D721Med (cell line): ENCODE results near the gene FAAP100.

Experiments
- DNase-seq: peaks from one replicate; pipeline ENCODE4 v3.0.0; 2011; ENCODE audit warnings: low spot score; ENCODE audit not compliant: insufficient read length
- FAIRE-seq: peaks from 2 replicates; lab custom pipeline; 2011; peaks lifted over from hg19 to GRCh38; lab: Jason Lieb, UNC
- CTCF ChIP-seq: IDR thresholded peaks from 2 replicates; pipeline ENCODE4 v1.5.1; 2012; ENCODE audit warnings: mild to moderate bottlenecking, control low read depth; ENCODE audit not compliant: insufficient read depth; ENCODE audit errors: missing control alignments

FAAP100 gene

GRCh38 chr17:81568416-81568815 lies 16.3 kb upstream of the FAAP100 start:
- TF ChIP-seq CTCF = no peak
- no peak for DNase-seq

DNA sequence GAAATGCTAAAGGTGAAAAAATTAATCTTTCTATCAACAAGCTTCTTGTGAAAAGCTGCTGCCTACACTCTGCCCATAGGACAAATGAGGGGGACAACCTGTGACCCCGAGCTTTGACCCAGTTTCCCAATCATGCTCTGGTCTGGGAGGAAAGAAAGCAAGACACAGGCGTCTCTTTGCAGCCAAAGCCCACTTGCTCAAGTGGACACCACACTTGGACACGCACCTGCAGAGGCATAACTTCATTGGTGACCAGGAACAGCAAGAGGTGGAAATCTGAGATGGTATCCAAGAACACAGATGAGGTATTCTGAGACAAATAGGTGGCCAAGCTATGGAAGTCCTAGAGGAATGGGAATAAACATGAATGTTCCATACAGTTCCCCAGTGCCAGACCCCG lies 15.0 kb upstream of the FAAP100 start:
- no peak for TF ChIP-seq CTCF
- DNase-seq (no peak), FAIRE-seq (no peak)

More at GRCh38 chr17:81568416-81568815, 16.3 kb upstream of the FAAP100 start:
- FAIRE-seq = no peak

GRCh38 chr17:81566461-81567126 lies 14.4 kb upstream of the FAAP100 start:
- no peak for DNase-seq
- FAIRE-seq = no peak

DNA sequence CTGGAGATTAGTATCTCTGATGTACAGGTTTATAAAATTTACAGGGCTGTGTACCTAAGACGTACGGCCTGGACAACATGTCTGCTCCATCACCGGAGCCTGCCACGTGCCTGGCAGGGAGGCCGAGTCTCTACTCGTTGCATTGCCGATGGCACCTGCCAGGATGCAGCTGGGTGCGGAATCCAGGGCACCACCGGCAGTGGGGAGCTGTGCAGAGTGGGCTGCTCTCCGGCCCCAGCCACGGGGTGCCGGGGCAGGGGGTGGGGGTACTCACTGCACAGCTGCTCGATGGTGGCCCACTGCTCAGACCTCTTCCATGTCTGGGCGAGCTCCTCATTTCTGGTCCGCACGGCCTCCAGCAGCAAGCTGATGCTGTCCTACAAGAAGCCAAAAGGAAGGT lies 13.1 kb upstream of the FAAP100 start:
- no peak for FAIRE-seq

More at GRCh38 chr17:81566461-81567126, 14.4 kb upstream of the FAAP100 start:
- no peak for TF ChIP-seq CTCF

GRCh38 chr17:81564778-81565177 lies 12.6 kb upstream of the FAAP100 start:
- no peak for TF ChIP-seq CTCF
- FAIRE-seq = no peak
- DNase-seq = no peak

More for the DNA sequence above, 13.1 kb upstream of the FAAP100 start:
- no peak for TF ChIP-seq CTCF
- no peak for DNase-seq

DNA sequence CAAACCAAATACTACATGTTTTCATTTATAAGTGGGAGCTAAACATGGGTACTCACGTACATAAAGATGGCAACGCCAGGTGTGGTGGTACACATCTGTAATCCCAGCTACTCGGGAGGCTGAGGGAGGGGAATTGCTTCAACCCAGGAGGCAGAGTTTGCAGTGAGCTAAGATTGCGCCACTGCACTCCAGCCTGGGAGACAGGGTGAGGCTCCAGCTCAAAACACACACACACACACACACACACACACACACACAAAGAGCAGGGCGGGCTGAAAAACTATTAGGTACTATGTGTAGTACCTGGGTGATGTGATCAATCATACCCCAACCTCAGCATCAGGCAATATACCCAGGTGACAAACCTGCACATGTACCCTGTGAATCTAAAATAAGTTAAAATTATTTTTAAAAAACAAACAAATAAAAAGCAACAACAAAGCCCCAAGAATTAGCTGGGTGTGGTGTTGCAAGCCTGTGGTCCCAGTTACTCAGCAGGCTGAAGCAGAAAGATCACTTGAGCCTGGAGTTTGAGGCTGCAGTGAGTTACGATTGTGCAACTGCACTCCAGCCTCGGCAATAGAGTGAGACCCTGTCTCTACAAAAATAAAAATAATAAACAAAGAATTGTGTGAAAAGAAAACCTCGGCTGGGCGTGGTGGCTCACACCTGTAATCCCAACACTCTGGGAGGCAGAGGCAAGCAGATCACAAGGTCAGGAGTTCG lies 11.9 kb upstream of the FAAP100 start:
- DNase-seq = no peak
- TF ChIP-seq CTCF = no peak
- no peak for FAIRE-seq

- DNase-seq = no peak
- FAIRE-seq = no peak
- no peak for TF ChIP-seq CTCF
Observed at GRCh38 chr17:81561494-81561885, 9.3 kb upstream of the FAAP100 start.
